WI38 (cell line): Measurements from ENCODE around the gene EBF3.
A peak's percentile ranks its signal among the peaks of the same experiment; 100 is the strongest.

Experiments used
- H3K4me3 ChIP-seq: 2 replicates; pipeline ENCODE4 v1.5.1; 2011; ENCODE audit warnings: low read depth, mild to moderate bottlenecking, control low read depth, low read length
- TF ChIP-seq, protein P1 (sequence below): IDR thresholded peaks from 2 replicates; pipeline ENCODE4 v1.5.1; 2012; ENCODE audit warnings: low read depth, mild to moderate bottlenecking, control low read depth, low read length

The EBF3 gene

DNA sequence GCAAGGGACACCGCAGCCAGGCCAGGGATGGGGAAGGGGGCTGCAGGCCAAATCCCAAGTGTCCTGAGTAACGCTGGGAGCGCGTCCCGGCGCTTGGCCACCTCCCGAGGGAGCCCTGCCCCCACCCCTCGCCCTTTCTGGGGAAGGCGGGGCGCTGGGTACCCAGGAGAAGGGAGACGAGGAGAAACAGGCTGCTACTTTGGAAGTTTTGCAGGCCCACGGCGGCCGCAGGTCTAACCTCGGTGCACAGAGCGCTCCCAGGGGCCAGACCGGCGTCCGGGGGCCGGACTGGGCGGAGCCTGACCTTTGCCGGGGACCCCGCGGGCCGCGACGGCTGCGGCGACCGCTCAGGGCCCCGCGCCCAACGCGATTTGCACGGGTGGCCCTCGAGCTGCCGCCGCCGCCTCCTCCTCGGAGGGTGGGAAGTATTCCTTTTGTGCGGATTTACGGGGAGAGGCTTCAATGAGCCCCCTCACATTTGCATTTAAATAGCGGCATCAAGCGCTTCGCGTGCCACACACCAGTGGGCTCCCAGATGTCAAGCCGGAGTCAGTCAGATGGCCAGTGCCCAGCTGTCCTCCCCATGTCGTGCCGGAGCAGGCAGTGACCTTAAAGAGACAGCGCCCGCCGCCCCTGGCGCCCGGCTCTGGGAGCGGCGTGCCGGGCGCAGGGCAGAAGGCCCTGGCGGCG, 3.0 kb upstream of the EBF3 start:
- no peak overlapping the region for H3K4me3 ChIP-seq

DNA sequence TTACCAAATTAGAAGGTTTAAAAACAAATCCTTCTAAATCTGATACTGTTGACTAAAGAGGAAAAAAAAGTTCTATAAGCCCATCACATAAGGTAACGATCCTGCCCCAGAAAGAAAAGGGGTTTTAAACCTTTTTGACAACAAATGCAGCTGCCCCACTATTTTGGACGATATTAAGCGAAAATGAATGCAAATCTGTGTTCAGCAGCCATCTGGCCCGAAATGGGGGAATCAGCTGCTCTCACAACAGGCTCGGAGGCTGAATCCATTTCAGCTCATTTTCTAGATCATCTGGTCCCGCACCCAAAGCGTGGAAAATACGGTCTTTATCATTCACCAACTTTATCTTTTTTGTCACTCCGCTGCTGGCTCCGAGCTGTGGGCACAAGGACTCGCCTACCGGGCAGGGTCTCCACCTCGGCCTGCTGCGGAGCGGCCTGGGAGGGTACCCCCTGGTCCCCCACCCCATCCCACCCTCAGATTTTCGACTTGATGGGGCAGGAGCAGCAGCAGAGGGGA, 2.4 kb upstream of the EBF3 start:
- no peak overlapping the region for H3K4me3 ChIP-seq
- TF ChIP-seq, protein P1, sequence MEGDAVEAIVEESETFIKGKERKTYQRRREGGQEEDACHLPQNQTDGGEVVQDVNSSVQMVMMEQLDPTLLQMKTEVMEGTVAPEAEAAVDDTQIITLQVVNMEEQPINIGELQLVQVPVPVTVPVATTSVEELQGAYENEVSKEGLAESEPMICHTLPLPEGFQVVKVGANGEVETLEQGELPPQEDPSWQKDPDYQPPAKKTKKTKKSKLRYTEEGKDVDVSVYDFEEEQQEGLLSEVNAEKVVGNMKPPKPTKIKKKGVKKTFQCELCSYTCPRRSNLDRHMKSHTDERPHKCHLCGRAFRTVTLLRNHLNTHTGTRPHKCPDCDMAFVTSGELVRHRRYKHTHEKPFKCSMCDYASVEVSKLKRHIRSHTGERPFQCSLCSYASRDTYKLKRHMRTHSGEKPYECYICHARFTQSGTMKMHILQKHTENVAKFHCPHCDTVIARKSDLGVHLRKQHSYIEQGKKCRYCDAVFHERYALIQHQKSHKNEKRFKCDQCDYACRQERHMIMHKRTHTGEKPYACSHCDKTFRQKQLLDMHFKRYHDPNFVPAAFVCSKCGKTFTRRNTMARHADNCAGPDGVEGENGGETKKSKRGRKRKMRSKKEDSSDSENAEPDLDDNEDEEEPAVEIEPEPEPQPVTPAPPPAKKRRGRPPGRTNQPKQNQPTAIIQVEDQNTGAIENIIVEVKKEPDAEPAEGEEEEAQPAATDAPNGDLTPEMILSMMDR = no peak

More for the DNA sequence above, 3.0 kb upstream of the EBF3 start:
- TF ChIP-seq, protein P1 = no peak

DNA sequence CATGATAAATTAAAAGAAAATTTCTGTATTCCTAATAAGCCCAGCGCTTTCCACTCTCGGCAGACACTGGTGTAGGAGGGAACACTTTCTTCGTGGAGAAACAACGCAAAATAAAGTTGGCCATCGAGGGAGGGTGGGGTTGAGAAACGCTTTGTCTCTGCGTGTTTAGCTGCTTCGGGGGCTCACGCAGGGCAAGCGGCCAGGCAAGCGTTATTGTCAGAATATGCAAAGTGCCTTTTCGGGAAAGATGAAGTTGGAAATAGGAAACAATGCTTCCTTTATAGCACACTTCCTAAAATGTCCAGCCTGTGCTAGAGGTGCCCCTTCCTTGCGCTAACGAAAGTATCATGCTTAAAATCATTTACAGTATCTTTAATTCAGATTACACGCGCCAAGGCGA, 1.9 kb upstream of the EBF3 start:
- H3K4me3 ChIP-seq = no peak overlapping the region
- TF ChIP-seq, protein P1 = no peak

DNA sequence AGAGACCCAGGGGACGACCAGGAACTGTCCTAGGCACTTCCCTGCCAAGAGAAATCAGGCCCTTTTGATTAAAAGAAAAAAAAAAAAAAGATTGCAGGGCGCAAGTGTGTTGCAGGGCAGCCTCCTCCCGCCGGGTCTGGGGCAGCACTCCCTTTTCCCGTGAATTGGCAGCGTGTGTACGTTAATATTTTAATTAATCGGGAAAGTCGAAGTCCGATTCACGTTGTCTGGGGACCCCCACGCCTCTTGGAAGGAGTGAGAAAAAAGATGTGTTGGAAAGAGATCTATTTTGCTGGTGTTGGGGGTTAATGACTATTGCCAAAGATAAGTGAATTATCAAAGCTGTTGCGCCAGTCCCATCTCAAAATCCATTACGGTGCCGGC, 1.3 kb upstream of the EBF3 start:
- TF ChIP-seq, protein P1 = no peak
- H3K4me3 ChIP-seq = no peak overlapping the region

DNA sequence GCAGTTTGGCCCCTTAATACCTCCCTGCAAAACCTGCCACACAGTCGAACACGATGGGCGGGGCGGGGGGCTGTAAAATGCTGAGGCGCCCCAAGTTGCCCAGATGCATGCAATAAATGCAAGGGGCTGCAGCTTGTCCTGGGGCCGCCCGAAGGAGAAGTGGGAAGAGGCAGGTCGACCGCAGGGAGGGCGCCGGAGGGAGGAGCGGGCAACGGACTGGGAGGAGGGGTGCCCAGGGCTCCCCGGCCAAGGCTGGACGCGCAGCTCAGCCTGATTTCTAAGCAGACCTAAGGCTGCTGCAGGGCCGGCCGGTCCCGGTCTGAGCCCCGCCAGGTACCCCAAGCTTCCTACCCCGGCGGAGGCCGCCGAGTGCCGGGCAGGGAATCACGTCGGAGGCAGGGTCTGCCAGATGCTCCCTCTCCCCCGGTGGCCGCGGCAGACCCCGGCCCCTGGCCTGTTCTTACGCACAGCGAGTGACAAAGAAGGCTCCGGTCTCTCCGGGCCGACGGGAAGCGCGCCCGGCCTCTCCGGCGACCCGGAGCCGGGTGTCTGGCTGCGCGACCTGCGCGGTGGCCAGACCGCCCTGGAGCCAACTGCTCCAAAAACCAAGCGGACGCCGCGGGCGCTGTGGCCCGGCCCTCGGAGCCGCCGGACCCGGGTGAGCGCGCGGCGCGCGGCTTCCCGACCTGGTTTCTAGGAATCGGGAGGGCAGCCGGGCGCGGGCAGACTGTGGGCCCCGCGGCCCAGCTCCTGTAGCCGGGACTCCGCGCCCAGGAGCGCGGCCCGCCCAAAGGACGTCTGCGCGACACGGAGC, 744 bp upstream of the EBF3 start:
- TF ChIP-seq, protein P1 = no peak
- no peak overlapping the region for H3K4me3 ChIP-seq

DNA sequence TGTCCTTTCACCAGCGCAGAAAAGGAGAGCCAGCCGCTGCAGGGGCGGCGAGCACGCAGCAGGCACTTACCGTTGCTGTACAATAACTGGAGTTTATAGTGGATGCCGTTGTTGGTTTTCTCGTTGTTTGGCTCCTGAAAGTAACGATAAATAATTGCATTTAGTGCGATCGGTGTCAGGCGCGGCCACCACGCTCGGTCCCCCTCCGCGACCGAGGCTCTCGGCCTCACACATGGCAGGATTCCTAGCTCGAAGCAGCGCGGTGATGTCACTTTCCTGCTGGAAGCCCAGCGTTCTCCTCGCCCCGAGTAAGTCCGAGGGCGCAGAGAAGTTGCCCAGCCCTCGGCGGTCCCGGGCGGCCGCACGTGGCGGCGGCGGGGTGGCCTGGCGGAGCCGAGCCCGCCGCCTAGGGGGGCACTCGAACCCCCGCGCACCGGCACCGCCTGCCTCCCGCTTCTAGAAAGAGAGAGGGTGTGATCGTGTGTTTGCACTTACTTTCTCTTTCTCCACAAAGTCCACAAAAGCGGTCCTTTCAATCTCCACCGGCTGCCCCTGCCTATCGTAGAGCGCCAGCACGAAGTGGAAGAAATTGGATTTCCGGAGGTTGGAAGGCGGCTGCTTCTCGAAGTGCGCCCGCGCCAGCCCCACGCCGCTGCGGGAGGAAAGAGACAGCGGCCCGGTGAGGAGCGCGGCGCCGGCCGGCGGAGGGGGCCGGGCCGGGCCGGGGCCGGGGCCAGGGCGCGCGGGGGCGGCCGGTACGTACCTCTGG, 1.0 kb downstream of the EBF3 start:
- TF ChIP-seq, protein P1 = no peak
- H3K4me3 ChIP-seq = peak overlapping the region; percentile 51
